ENCODE results near the gene SCUBE1. TPM values are rescaled to one million over a fixed set of nuclear protein-coding genes. Genes with fewer than 3 reads are reported as not detected.
A peak's percentile ranks its signal among the peaks of the same experiment; 100 is the strongest.

Gene SCUBE1
- total RNA-seq, 4 donors from 2014 or later: 0.78 to 3.5 (median 0.95) TPM

DNA sequence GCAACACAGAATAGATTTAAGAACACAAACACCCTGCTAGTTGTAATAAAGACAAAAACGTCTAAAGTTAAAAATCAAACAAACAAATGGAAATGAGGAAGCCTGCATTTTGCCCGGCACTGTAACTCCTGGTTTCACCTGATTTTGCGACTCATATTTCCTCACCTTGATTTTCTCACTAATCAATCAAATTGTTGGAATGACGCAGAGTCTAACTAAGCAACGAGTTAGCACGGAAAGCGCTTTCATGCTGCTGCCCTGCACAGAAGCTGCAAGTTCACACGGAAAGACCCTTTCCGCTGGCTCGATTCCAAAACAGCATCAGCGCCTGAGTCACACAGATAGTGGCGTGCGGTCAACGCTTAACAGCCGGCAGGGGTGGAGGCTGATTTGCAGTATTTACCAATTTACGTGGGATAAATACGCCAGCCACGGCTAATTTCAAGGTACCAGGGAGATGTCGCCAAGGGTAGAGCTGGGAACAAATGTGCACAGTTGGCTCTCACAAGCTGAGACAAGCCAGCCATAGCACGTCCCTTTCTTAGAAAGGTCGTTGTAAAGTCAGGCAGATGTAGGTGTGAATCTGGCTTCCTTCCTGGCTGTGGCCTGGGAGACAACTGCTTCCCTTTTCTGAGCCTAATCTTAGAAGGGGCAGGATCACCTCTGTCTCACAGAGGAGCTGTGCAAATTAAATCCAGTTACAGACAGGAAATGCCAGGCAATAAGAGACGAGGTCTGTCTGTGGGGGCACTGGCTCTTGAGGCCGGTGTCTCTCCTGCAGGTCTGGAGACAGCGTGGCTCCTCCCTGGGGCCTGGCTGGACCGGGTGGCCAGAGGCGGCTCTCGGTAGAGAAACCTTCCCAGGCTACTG is 79.3 kb downstream of the SCUBE1 start:
- no peak for TF ChIP-seq POLR2A (IDR thresholded peaks at IDR 0.05)
- TF ChIP-seq, protein P1, sequence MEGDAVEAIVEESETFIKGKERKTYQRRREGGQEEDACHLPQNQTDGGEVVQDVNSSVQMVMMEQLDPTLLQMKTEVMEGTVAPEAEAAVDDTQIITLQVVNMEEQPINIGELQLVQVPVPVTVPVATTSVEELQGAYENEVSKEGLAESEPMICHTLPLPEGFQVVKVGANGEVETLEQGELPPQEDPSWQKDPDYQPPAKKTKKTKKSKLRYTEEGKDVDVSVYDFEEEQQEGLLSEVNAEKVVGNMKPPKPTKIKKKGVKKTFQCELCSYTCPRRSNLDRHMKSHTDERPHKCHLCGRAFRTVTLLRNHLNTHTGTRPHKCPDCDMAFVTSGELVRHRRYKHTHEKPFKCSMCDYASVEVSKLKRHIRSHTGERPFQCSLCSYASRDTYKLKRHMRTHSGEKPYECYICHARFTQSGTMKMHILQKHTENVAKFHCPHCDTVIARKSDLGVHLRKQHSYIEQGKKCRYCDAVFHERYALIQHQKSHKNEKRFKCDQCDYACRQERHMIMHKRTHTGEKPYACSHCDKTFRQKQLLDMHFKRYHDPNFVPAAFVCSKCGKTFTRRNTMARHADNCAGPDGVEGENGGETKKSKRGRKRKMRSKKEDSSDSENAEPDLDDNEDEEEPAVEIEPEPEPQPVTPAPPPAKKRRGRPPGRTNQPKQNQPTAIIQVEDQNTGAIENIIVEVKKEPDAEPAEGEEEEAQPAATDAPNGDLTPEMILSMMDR (IDR thresholded peaks at IDR 0.05): no peak
- no peak overlapping the region for H3K4me3 ChIP-seq (replicated peaks in 1 of 3)
- WGBS, 2 donors: 52 to 62% methylated on average over 24 to 26 of the region's 27 CpGs
- H3K9me3 ChIP-seq: no peaks in the 10 kb centered on the region
- peak overlapping the region in 1 of 3 donors; percentile 53 for H3K27ac ChIP-seq
- DNase-seq: peak; percentile 21 to 37
- H3K4me1 ChIP-seq: peaks cover 0 to 12% of the 10 kb centered on the region in 2 donors
- no peaks in the 10 kb centered on the region for H3K36me3 ChIP-seq
- no peaks in the 10 kb centered on the region for H3K27me3 ChIP-seq
- intact Hi-C loops (cut with DNase I): no loop called here

DNA sequence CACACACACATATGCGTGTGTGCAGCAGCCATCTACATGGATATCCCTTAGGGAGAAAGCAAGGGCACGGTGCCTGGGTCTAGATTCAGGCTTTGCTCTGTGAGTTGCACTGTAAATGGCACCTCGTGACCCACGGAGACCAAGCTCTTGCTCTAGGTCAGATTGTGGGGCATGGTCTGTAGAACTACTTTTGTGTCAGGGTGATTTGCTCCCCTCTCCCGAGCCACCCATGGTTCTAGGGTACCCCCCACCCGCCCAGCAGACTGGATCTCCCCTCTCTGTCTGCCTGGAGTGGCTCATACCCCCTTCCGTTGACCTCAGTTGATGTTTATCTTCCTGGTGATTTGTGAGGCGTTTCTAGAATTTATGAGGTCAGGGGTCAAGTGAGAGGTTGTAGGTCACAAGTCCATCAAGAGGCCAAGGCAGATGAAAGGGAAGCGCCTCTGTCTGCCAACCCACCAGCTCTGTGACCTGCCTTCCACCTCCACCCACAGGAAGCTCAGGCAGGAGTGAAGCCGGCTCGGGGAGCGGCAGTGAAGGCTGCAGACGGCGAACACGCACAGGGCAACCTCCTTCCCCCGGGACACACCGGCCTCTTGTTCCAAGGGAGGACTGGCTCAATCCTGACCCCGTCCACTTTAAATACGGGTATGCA is 80.1 kb downstream of the SCUBE1 start:
- 73 to 77% methylated on average over 17 to 19 of the region's 19 CpGs for WGBS, 2 donors
- no peak overlapping the region for H3K27ac ChIP-seq
- peaks cover 0 to 13% of the 10 kb centered on the region in 2 donors for H3K4me1 ChIP-seq
- no peaks in the 10 kb centered on the region for H3K36me3 ChIP-seq
- H3K4me3 ChIP-seq (replicated peaks in 1 of 3): no peak overlapping the region
- no peaks in the 10 kb centered on the region for H3K27me3 ChIP-seq
- intact Hi-C loops (cut with DNase I): no loop called here
- no peaks in the 10 kb centered on the region for H3K9me3 ChIP-seq
- no peak for TF ChIP-seq POLR2A (IDR thresholded peaks at IDR 0.05)
- TF ChIP-seq, protein P1 (IDR thresholded peaks at IDR 0.05): no peak
- peak in 1 of 2 donors; percentile 9 for DNase-seq

DNA sequence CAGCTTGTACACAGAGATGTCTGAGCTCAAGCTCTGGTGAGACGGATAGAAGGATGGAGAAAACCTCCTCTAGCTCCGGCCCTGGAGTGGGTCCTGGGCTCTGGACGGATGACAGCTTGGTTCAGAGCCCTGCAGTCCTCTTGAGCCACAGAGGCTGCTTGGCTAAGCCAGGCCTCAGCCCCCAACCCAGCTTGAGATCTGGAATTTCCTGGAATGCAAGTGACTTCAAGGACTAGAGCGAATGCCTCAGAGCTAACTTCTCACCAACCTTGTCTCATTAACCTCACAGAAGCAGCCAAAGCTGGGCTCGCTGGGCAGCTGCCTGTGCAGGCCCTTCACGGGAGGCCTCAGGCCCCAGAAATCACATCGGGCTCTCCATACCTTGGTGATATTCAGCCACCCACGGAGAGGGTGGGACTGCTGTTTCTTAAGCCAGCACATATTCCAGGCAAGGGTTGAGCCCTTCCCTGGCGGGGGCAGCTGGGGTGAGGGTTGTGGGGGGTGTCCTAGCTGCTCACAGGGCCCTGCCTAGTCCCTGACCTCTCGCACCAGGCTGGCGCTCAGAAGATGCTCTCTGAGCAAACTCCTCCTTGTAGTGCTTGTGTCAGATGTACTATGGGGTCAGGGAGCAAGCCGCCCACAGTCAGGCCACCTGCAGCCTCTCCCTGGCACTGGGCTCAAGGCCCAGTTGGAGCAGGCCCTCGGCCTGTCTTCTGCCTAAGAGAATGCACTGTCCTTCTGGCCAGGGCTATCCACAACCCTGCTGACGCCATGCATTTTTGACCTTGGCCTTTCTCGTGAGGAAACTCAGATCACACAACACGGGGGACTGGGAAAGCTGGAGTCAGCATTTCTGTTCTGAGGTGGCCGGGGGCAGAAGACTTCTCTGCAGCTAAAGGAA is 82.6 kb downstream of the SCUBE1 start:
- TF ChIP-seq POLR2A (IDR thresholded peaks at IDR 0.05): no peak
- TF ChIP-seq, protein P1 (IDR thresholded peaks at IDR 0.05): no peak
- Histone ChIP-seq H3K4me3 (replicated peaks in 1 of 3) (no peak overlapping the region), H3K9me3 (no peaks in the 10 kb centered on the region), H3K27me3 (no peaks in the 10 kb centered on the region), H3K27ac (no peak overlapping the region), H3K4me1 (peaks cover 5 to 24% of the 10 kb centered on the region in 2 donors), H3K36me3 (no peaks in the 10 kb centered on the region)
- peak; percentile 36 to 37 for DNase-seq
- intact Hi-C loops (cut with DNase I): no loop called here
- 74 to 83% methylated on average over 12 of the region's 17 CpGs for WGBS, 2 donors

DNA sequence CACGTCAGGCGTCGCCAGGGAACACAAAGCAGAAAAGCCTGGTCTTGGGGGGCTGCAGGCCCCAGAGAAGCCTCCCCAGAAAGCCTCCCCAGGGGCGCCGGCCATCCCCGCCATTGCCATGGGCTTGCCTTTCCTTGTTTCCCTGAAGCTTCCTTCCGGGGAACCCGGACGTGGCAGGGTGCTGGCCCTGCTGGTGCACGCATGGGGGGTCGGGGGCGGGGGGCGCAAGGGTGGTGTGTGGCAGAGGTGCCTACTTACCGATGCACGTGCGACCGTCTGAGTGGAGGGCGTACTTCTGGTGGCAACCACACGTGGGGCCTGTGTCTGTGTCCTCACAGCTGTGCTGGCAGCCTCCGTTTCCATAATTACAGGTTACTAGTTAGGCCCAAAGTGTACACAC is 85.2 kb downstream of the SCUBE1 start:
- Histone ChIP-seq H3K36me3 (no peaks in the 10 kb centered on the region), H3K4me1 (peaks cover 5 to 13% of the 10 kb centered on the region in 2 donors), H3K27me3 (no peaks in the 10 kb centered on the region), H3K4me3 (replicated peaks in 1 of 3) (no peak overlapping the region), H3K9me3 (no peaks in the 10 kb centered on the region), H3K27ac (no peak overlapping the region)
- DNase-seq: no peak
- WGBS, 2 donors: 87 to 91% methylated on average over 13 to 20 of the region's 20 CpGs
- TF ChIP-seq, protein P1 (IDR thresholded peaks at IDR 0.05): no peak
- TF ChIP-seq POLR2A (IDR thresholded peaks at IDR 0.05): no peak
- intact Hi-C loops (cut with DNase I): no loop called here

Measured in thyroid gland (tissue), 4 donors.